Liver (tissue), 9 donors: ENCODE measurements around the gene WNT16. TPM values are rescaled to one million over a fixed set of nuclear protein-coding genes. Genes with fewer than 3 reads are reported as not detected.

ENCODE experiments used
- DNase-seq: peaks from one replicate; pipeline ENCODE4 v3.0.0-alpha.2; 2017; ENCODE audit warnings: low spot score
- H3K27ac ChIP-seq, 2 donors: one replicate each; pipeline ENCODE4 v1.7.0; 2013; ENCODE audit warnings: inconsistent platforms in 2 of 2, low read length in 2 of 2, control low read depth in 1 of 2, low read depth in 1 of 2, mild to moderate bottlenecking in 1 of 2
- H3K27me3 ChIP-seq, 4 donors: one replicate each; pipeline versions ENCODE4 v1.6.1 to v1.7.0; 2013; ENCODE audit warnings: low read length in 3 of 4, inconsistent platforms in 1 of 4, mild to moderate bottlenecking in 1 of 4, moderate library complexity in 1 of 4; ENCODE audit not compliant: control insufficient read depth in 4 of 4, insufficient read depth in 4 of 4
- H3K36me3 ChIP-seq, 4 donors: one replicate each; pipeline versions ENCODE4 v1.6.1 to v1.7.0; 2013; ENCODE audit warnings: low read length in 3 of 4, mild to moderate bottlenecking in 3 of 4, low read depth in 1 of 4, moderate library complexity in 1 of 4; ENCODE audit not compliant: control insufficient read depth in 4 of 4, insufficient read depth in 3 of 4
- H3K4me1 ChIP-seq, 4 donors: one replicate each; pipeline versions ENCODE4 v1.6.1 to v1.7.0; 2013; ENCODE audit warnings: low read length in 3 of 4, mild to moderate bottlenecking in 3 of 4, moderate library complexity in 1 of 4; ENCODE audit not compliant: control insufficient read depth in 4 of 4, insufficient read depth in 4 of 4
- H3K4me3 ChIP-seq, 3 donors: one replicate each; pipeline versions ENCODE4 v1.6.1 to v1.7.0; 2013; ENCODE audit warnings: low read length in 3 of 3, control low read depth in 1 of 3, low read depth in 1 of 3, mild to moderate bottlenecking in 1 of 3
- H3K9ac ChIP-seq, 2 donors: one replicate each; pipeline ENCODE4 v1.7.0; 2013; ENCODE audit warnings: low read length in 2 of 2, mild to moderate bottlenecking in 2 of 2, moderate library complexity in 2 of 2, control low read depth in 1 of 2, low read depth in 1 of 2
- H3K9me3 ChIP-seq, 4 donors: one replicate each; pipeline versions ENCODE4 v1.6.1 to v1.7.0; 2013; ENCODE audit warnings: low read length in 3 of 4; ENCODE audit not compliant: control insufficient read depth in 4 of 4
- ATF3 ChIP-seq: IDR thresholded peaks from 2 replicates; pipeline ENCODE4 v1.6.1; 2016; ENCODE audit warnings: antibody characterized with exemption
- CTCF ChIP-seq: fragments of 150-350 bp; IDR thresholded peaks from 2 replicates; pipeline ENCODE4 v1.5.1; 2017; ENCODE audit warnings: improper control_type of control experiment, low read depth, low read length; ENCODE audit not compliant: missing input control
- FOXA1 ChIP-seq: IDR thresholded peaks from 2 replicates; pipeline ENCODE4 v1.6.1; 2016; ENCODE audit warnings: antibody characterized with exemption
- GABPA ChIP-seq, 2 donors: IDR thresholded peaks in 1 of 2; conservative IDR thresholded peaks in 1 of 2; 2 replicates each; pipeline ENCODE4 v1.6.1; 2016; ENCODE audit warnings: antibody characterized with exemption in 2 of 2, mild to moderate bottlenecking in 1 of 2, moderate library complexity in 1 of 2
- HNF4A ChIP-seq, 2 donors: conservative IDR thresholded peaks; 2 replicates each; pipeline ENCODE4 v1.6.1; 2016; ENCODE audit warnings: antibody characterized with exemption in 2 of 2, mild to moderate bottlenecking in 2 of 2
- JUND ChIP-seq, 2 donors: IDR thresholded peaks; 2 replicates each; pipeline ENCODE4 v1.6.1; 2016; ENCODE audit warnings: antibody characterized with exemption in 2 of 2
- MAX ChIP-seq: IDR thresholded peaks from 2 replicates; pipeline ENCODE4 v1.6.1; 2016; ENCODE audit warnings: antibody characterized with exemption
- NR2F2 ChIP-seq: IDR thresholded peaks from 2 replicates; pipeline ENCODE4 v1.6.1; 2016; ENCODE audit warnings: antibody characterized with exemption
- REST ChIP-seq: IDR thresholded peaks from 2 replicates; pipeline ENCODE4 v1.6.1; 2016; ENCODE audit warnings: antibody characterized with exemption, mild to moderate bottlenecking
- RXRA ChIP-seq, 2 donors: IDR thresholded peaks; 2 replicates each; pipeline ENCODE4 v1.6.1; 2017 to 2018; ENCODE audit warnings: antibody characterized with exemption in 2 of 2, mild to moderate bottlenecking in 1 of 2
- TAF1 ChIP-seq: conservative IDR thresholded peaks from 2 replicates; pipeline ENCODE4 v1.6.1; 2016; ENCODE audit warnings: antibody characterized with exemption, mild to moderate bottlenecking
- YY1 ChIP-seq: IDR thresholded peaks from 2 replicates; pipeline ENCODE4 v1.6.1; 2016; ENCODE audit warnings: antibody characterized with exemption, mild to moderate bottlenecking
- ZBTB33 ChIP-seq: IDR thresholded peaks from 2 replicates; pipeline ENCODE4 v1.6.1; 2016; ENCODE audit warnings: antibody characterized with exemption
- WGBS: extraction: QIAGEN DNeasy Blood & Tissue Kit; methylation state at CpG from one replicate; pipeline ENCODE4 v1.1.7; 2013; 5-methylcytosine and 5-hydroxymethylcytosine counted together
- polyA plus RNA-seq, 2 donors: library from polyadenylated mRNA; stranded (reverse) in 1 of 2; unstranded in 1 of 2; fragments of 200-250 nt in 1 of 2; fragments of >200 nt in 1 of 2; fragmentation: Nextera tagmentation in 1 of 2; extraction: Ambion mirVana in 1 of 2; gene quantifications; one replicate each; pipeline versions ENCODE4 v1.2.1 to v1.2.3, GENCODE V29; 2013 to 2015
- total RNA-seq, 2 donors: library from RNA; depleted of rRNA; stranded (reverse); fragments of >200 nt; gene quantifications; one replicate each; pipeline ENCODE4 v1.2.3, GENCODE V29; 2014
- donor health status: healthy.
- donor health status: healthy.
- donor health status: healthy.
- donor health status: healthy.
- donor health status: healthy.

The WNT16 gene
- total RNA-seq, result not detected
- polyA plus RNA-seq, result not detected

- peak within 1 kb of the TSS in 1 of 3 donors; percentile 46 for H3K4me3 ChIP-seq
- no peak within 1 kb of the TSS for H3K9ac ChIP-seq
- H3K36me3 ChIP-seq, result no peaks in the 10 kb centered on the region
- H3K4me1 ChIP-seq, result peaks cover 0 to 18% (median 12%) of the 10 kb centered on the region in 4 donors
- peaks cover 0 to 12% (median 0%) of the 10 kb centered on the region in 4 donors for H3K27me3 ChIP-seq
- H3K27ac ChIP-seq, result no peak within 1 kb of the TSS
- TF ChIP-seq YY1 (no peak), MAX (no peak), ZBTB33 (no peak), TAF1 (no peak), NR2F2 (no peak), FOXA1 (no peak)
- 22% methylated on average over 27 of the region's 27 CpGs for WGBS
- H3K9me3 ChIP-seq, result no peaks in the 10 kb centered on the region
- no peak for DNase-seq
These were observed at the start of gene WNT16 for GRCh38 chr7:121328508-121329190. TSS of gene WNT16 (plus strand) at chr7:121329000. CDS start at chr7:121329293, 293 bp downstream.

- Histone ChIP-seq H3K9ac (no peak overlapping the region), H3K4me1 (peaks cover 0 to 12% (median 10%) of the 10 kb centered on the region in 4 donors), H3K9me3 (no peaks in the 10 kb centered on the region), H3K36me3 (peaks cover 0 to 23% (median 12%) of the 10 kb centered on the region in 4 donors), H3K27ac (no peak overlapping the region), H3K27me3 (no peaks in the 10 kb centered on the region), H3K4me3 (no peak overlapping the region)
- no peak for DNase-seq
- 87% methylated on average over 2 of the region's 2 CpGs for WGBS
- TF ChIP-seq RXRA (IDR thresholded peaks at IDR 0.05) (no peak), MAX (no peak), GABPA (IDR thresholded peaks at IDR 0.05 in 1 of 2, conservative IDR thresholded peaks at IDR 0.05 in 1 of 2) (no peak), JUND (IDR thresholded peaks at IDR 0.05) (no peak), YY1 (no peak), ATF3 (no peak), REST (no peak), TAF1 (no peak), NR2F2 (no peak), HNF4A (conservative IDR thresholded peaks at IDR 0.05) (no peak), CTCF (no peak)
These were observed 49.7 kb upstream of the WNT16 start for GRCh38 chr7:121279060-121279620.
